Measurements from ENCODE around the gene ITGA2B.
"Not testable (repeated sequence)": the region's sequence is repeated elsewhere in the genome, so short reads cannot be mapped to it uniquely, and the experiment has no call there.

ITGA2B gene

DNA sequence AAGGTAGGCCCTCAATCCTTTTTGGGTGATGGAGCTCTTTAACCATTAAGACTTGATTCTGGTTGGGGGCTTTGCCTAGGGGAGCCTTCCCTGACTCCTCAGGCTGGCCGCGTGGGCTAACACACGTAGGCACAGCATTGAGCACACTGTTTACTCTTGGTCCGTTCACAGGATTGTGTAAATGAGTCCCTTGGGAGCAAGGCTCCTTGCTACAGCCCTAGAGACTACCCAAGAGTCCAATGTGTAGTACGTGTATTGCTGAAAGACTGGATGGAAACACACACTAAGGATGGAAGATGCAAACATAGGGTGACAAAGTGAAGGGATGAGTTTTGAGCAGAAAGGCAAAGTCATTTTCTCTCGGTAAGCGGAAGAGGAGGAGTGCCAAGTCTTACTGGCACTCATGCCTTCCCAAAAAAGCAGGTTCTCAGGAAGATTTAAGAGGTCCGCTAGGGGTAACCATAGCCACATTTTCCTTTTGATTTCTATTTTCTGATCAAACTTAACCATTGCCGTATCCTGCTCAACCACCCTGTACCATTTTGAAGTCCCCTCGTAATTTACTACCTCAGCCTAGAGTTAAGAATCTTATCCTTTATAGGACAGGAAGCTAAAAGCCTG lies 911 bp upstream of the ITGA2B start:
- no peak for DNase-seq

DNA sequence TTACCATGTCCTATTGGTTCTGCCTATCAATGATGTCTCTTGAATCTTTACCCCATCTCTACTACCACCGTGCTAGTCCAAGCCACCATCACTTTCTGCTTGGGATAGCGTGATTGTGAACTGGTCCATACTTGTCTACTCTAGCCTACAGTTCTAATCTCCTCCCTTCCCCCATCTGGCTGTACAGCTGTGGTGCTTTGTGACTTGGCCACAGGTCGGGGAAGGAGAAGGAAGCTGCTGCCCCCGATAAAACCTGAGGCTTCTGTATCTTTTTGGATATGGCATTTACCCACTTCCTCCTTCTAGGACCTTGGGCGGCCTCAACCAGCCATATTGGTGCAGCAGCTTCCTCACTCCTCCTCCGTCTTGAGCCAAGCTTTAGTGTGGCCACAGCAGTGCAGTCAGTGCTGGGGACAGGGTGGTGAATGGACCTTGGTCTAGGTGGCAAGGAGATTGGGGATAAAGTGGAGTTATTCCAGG lies 314 bp upstream of the ITGA2B start:
- no peak for DNase-seq

DNA sequence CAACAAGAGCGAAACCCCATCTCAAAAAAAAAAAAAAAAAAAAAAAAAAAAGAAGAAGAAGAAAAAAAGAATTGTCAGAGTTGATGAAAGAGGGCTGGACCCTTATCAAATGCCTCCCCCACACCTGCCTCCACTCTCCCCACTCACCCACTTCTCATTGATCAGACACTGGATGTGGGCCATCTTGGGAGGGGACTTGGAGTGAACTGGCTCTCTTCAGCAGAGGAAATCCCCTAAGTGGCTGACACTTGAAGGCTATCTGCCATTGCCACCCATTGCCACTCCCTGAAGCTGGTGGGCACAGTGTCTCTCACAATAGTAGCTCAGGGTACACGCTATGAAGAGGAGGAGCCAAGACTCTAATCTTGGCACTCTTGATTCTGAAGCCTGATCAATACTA lies 1.6 kb downstream of the ITGA2B start:
- DNase-seq: no peak

DNA sequence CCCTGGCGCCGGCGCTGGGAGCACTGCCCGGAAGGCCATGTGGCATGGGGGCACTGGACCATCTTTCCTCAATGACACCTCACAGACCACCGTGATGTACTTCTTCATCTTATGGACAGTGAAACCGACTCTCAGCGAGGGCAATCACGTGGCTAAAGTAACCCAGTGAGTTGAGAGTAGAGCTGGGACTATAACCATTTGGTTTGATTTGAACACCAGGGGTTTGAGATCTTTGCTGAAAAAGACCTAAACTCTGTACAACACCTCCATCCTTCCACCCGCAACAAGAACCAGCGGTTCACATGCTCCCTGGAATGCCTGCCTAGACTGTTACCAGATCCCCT lies 3.3 kb downstream of the ITGA2B start:
- DNase-seq: no peak

DNA sequence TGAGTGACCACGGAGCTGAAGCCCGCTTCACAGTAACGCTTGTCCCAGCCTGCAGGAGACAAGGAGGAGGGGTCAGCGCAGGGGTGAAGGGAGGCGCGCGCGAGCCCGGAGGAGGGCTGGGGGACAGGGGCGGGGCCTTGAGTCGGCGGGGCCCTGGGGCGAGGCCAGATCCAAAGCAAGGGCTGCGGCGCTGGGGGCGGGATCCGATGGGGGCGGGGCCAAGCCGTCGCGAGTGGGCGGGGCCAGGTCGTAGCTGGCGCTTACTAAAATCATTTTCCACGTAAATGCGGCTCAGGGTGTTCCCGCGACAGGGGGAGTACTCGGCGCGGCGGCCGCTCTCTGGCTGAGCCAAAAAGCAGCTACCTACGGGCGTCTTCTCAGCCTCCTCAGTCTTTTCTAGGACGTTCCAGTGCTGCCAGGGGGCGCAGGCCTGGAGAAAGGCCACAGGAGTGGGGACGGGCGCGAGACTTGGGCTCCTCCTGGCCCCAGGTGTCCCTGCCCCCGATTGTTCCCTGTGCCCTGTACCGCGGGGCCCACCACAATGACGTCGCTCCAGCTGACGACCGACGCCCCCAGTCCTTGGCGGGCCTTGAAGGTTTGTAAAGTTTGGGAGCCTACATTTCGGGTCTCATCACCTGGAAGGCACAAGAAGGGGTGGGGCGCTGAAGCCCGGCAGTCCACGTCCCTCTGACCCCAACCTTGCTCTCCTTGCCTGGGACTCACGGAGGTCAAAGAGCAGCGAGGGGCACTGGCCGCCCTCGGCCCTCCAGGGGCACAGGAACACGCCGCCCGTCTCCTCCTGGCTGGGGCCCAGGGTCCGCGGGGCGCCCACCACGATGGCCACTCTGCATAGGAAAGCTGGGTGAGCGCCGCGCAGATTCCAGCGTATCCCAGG lies 3.9 kb downstream of the ITGA2B start:
- DNase-seq: peak; percentile 90

DNA sequence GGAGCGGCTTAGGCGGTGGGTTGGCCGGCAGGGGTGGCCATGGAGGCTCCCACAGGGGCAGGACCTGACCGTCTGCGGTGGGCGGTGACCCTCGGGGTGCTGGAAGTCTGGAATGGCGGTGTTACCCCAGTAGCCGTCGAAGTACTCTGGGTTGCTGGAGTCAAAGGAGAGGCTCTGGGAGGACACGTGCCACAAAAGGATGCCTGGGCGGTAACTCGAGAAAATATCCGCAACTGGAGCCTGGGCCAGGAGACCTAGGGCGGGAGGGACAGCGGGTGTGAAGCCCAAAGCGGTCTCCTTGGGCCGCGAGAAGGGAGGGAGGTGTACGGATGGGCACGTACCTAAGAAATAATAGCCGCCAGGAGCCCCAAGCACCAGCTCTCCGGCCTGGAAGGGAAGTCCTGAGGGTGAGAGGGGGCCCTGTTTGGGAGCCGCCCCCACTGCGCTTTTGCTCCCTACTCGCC lies 4.6 kb downstream of the ITGA2B start:
- DNase-seq: no peak

DNA sequence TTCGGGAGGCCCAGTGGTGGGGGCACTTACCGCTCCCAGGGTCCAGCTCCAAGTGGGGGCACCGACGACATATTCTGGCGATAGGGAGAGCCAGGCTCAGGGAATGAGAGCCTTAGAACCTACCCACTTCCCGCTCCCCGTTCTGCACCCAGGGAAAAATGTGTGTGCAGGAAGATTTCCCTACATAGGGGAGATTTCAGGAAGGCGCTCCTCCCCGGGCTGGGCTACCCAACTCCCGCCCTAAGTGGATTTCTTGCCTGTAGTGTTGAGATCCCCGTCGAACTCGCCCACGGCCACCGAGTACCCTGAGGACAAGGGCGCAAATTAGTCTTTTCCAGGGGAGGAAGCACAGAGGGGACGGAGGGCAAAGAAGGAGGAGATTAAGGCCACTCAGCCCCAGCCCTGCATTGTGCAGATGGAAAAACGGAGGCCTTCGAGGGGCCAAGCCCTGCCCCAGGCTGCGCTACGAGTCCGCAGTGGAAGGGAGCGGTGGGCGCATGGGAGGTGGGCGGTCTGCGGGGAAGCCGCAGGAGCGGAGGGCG lies 5.1 kb downstream of the ITGA2B start:
- DNase-seq: no peak

DNA sequence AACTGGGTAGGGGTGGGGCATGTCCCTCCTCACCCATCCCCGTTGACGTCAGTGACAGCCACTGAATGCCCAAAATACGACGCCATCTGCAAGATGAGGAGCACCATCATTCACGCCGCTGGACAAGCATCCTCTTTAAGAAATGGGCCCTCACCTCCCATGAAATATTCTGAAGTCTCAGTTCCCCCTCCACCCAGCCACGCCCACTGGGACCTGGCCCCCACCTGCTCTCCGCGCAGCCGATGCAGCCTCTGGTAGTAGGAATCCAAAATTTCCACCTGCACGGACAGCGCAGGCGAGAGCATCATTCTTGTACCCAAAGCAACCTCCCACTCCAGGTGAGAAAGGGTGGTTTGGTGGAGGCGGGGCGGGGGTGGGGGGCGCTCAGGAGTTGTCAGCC lies 5.6 kb downstream of the ITGA2B start:
- no peak for DNase-seq

DNA sequence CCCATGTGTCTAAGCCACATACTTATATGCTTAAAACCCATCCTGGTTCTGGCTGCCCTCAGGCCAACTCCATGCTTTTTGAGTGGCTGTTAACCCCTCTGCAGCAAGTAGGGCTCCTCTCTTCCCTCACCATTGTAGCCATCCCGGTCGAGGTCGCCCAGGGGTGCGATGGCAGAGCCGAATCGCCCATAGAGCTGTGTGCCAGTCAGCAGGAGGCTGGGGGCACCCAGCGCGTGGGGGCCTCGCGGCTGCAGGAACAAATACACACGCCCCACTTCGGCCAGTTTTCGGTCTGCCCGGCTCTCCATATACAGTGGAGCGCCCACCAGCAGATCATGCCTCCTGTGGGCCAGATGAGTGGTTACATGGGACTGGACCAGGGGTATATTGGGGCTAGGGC lies 6.1 kb downstream of the ITGA2B start:
- DNase-seq: no peak

DNA sequence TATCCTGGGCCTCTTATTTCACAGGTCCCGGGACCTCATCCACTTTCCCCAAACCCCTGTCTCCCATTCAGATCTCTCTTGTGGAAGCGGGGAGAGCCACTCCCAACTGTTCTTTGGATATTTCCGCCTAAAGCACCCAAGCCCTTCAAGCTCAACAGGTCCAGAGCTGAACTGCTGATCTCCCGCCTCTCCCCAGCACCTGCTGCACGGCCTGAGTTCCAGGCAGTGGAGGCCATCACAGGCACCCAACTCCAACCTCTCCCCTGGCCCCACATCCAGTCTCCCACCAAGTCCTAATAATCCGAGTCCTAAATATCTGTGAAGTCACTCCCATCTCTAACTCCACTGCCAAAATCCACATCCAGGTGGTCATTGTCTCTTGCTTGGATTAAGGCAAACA lies 6.5 kb downstream of the ITGA2B start:
- DNase-seq: no peak

DNA sequence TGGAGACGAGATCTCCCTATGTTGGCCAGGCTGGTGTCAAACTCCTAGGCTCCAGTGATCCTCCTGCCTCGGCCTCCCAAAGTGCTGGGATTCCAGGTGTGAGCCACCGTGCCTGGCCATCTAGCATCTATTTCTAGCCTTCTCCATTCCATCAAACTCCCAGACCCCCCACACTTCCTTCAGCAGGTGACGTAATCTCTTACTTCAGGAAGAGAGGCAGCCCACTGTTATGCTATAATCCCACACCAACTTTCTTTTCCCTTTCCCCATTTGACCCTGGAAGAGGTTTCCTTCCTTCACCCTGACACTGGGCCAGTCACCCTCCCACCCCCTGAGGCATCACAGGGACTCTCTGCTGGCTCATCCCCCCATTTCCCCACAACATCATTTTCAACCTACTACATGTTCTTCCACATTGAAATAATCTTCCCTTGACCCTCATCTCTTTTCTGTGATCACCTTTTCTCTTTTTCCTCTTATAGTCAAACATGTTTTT lies 7.6 kb downstream of the ITGA2B start:
- DNase-seq: no peak

DNA sequence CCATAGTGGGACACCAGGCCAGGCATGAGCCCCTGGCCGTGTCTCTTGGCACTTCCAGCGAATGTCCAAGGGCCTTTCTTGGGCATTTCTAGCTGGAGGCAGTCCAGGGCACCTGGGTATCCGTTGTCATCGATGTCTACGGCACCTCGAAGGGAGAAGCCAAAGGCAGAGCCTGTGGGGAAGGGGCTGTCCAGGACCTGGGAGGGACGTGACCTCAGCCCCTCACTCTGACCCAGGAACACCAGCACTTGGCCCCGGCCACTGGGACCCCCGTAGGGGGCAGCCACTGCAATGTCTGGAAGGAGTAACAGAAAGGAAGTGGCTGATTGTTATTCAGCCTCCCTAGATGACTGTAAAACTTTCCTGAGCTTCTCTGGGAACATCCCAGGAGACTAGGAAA lies 8.7 kb downstream of the ITGA2B start:
- no peak for DNase-seq

DNA sequence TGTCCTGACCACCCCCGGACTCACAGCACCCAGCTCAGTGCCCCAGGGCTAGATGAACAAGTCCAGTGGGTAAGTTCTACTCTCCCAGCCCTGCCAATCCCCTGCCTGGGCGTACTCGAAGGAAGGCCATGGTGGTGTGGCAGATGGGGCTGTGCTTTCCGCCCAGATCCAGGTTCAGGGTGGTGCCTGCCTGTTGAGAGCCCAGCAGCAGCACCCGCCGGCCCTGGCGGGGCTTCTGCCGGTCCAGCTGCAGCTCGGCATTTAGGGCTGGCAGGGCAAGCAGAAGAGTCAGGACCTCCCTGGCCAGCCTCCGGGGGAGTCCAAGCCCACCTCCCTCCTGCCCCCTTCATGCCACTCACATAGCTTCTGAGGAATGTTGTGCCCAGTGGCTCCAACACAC lies 9.6 kb downstream of the ITGA2B start:
- DNase-seq: no peak

DNA sequence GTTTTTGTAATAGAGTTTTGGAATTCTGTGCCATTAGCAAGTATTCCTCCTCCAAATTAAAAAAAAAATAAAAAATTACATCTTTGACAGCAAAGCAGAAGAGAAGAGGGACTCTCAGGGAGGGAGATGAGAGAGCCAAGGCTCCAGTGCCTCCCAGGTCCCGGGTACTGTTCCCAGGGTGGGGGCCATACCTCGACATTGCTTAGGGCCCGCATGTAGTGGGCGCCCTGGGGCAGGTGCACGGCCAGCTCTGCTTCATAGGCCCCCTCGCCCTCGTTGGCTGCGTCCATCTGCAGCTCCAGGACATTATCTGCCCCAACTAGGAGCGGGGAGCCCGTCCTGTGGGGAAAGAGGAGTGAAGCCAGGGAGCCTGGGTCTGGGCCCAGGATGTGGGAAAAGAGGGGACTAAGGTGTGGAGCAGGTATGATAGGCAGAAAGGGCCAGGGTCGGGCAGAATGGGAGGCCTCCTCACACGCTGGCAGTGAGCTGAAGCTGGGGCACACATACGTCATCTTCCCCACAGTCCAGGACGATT lies 11.2 kb downstream of the ITGA2B start:
- no peak for DNase-seq

DNA sequence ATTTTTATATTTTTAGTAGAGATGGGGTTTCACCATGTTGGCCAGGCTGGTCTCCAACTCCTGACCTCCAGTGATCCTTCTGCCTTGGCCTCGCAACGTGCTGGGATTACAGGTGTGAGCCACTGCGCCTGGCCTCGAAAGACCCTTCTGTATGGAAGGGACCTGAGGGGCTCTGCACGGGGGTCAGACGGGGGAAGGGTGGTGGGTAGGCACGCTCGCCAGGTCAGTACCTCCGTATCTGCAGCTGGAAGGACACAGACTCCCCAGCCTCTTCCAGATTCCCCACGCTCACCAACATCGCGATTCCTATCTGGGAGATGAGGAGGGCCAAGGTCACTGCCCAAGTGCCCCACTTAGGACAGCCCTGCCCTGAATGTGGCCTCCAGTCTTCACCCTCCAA lies 12.7 kb downstream of the ITGA2B start:
- no peak for DNase-seq

DNA sequence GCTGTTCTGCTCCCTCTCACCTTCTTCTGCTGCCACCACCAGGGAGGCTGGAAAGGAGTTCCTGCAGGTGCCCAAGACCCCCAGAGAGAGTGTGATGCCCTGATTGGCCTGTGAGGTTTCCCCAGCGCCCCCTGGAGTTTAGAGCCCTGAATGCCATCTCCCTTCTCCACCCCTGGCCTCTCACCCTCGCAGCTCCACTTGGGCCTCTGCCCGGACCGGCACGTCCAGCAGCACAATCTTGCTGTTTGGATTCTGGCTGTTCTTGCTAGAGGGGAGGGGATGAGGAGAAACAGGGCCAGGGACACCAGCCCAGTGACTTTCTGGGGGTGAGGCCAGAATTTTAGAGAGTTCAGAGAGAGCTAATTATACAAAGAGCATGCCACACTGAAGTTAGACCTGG lies 13.3 kb downstream of the ITGA2B start:
- peak; percentile 38 for DNase-seq

DNA sequence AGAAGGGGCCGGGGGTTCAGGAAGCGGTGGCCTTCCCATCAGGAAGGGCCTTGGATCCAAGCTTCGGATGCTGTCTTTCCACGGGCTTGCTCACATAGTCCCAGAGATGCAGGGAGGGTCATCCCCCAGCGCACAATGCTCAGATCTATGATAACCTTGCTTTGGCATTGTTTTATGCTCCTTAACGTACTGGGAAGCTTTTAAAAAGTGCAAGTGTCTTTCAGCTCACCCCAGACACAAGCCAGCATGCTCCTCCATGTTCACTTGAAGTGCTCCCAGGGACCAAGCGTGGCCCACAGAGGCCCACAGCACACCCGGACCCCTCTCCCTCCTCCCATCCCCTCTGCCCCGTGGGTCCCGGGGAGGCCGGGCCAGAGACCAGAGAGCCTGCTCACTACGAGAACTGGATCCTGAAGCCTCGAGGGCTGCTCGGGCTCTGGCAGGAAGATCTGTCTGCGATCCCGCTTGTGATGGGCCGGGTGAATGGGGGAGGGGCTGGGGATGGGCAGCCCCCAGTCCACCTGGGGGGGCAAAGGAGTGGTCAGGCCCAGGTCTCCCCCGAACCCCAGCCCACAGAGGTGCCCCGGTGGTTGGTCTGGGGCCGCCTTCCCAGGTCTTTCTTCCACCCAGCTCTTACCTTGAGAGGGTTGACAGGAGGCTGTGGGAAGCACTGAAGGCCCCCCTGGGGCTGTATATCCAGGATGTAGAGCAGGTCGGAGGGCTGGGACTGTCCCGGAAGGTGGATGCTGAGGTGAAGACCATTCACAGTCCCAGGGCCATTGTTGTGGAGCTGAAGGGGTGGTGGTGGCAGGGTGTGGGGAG lies 14.0 kb downstream of the ITGA2B start:
- no peak for DNase-seq

DNA sequence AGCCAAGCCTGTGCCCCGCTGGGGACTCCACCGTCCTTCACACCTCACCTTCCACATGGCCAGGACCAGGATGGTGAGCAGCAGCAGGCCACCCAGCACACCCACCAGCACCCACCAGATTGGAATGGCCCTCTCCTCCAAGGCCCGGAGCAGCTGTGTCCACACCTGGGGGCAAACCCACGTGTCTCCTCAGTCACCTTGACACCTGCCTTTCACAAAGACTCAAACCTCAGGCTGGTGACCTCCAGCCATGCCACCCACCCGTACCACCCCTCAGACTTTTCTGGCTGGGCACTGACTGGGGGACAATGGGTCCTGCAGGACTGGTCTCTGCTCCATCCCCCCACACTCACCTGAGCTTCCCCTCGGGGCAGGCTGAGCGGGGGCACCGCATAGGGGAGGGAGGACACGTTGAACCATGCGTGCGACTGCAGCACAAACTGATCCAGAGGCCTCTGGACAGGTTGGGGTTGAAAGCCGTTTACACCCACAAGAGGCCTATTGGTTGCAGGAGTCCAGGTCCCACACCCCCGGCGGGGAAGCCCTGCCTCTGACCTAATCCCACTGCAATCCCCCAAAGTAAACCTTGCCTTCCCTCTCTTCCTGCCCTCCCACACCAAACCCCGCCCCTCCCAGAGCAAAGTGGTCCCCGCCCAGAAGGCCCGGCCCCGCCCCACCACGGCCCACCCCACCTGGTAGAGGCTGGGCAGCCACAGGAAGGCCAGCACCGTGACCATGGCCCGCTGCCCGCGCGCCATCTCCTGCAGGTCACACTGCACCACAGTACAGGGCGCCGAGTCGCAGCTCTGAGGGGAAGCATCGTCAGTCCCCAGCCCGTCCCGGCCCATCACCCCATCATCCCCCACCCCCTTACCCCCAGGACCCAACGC lies 14.9 kb downstream of the ITGA2B start:
- DNase-seq: no peak

DNA sequence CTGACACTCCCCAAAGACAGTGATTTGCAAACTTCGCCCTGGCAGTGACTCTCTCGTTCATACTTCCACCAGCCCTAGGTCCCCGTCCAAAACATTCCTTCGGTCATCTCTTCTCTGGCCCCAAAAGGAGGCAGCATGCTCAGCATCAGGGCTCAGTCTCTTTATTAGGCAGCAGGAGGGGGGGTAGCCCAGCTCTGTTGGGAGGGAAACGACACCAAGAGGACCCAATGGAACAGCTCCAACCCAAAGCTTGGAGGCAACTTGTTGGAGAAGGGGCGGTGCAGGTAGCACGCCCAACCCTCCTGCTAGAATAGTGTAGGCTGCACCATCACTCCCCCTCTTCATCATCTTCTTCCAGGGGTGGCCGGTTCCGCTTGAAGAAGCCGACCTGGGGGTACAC lies 17.4 kb downstream of the ITGA2B start:
- DNase-seq: no peak

DNA sequence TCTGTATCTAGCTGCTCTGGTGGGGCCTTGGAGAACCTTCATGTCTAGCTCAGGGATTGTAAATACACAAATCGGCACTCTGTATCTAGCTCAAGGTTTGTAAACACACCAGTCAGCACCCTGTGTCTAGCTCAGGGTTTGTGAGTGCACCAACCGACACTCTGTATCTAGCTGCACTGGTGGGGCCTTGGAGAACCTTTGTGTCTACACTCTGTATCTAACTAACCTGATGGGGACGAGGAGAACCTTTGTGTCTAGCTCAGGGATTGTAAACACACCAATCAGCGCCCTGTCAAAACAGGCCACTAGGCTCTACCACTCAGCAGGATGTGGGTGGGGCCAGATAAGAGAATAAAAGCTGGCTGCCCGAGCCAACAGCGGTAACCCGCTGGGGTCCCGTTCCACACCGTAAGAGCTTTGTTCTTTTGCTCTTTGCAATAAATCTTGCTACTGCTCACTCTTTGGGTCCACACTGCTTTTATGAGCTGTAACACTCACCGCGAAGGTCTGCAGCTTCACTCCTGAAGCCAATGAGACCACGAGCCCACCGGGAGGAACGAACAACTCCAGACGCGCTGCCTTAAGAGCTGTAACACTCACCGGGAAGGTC lies 19.9 kb downstream of the ITGA2B start:
- not testable (repeated sequence) for DNase-seq

Data from activated CD4-positive, alpha-beta T cell treated with anti-CD3 and anti-CD28 coated beads, Interleukin-2, Interleukin-6, amounts not matched to agents 100 ng/mL and 50 ng/mL, durations not matched to agents 16 hours and 8 hours (primary cell).